PC-9 (cell line): Measurements from ENCODE around the gene LYPLA2.

ENCODE experiments used
- CTCF ChIP-seq: fragments of 200-600 bp; sonication (generic); conservative IDR thresholded peaks from 2 replicates; pipeline ENCODE4 v1.6.1; 2017; ENCODE audit warnings: mixed run types, antibody characterized with exemption, mild to moderate bottlenecking, moderate library complexity
- EZH2 ChIP-seq: fragments of 200-600 bp; sonication (generic); IDR thresholded peaks from 2 replicates; pipeline ENCODE4 v1.8.0; 2017; ENCODE audit warnings: antibody characterized with exemption, low read depth

GRCh38 chr1:23768733-23769132, 22.2 kb upstream of the LYPLA2 start:
- no peak for TF ChIP-seq CTCF
- no peak for TF ChIP-seq EZH2
